K562 (cell line): Measurements from ENCODE around the gene DBNDD2. TPM values are rescaled to one million over a fixed set of nuclear protein-coding genes. Genes with fewer than 3 reads are reported as not detected.

Experiments
- CHD1 ChIP-seq: fragments of 200-600 bp; sonication (generic); IDR thresholded peaks from one replicate; pipeline ENCODE4 v1.6.1; 2012; ENCODE audit warnings: mild to moderate bottlenecking, moderate library complexity, low read length, inconsistent platforms
- EGR1 ChIP-seq: fragments of 450-650 bp; conservative IDR thresholded peaks from 2 replicates; pipeline ENCODE4 v1.6.1; 2017; ENCODE audit warnings: mild to moderate bottlenecking
- ELF1 ChIP-seq: fragments of 200-800 bp; sonication (Bioruptor generic); IDR thresholded peaks from 2 replicates; pipeline ENCODE4 v1.6.1; 2016; ENCODE audit warnings: missing genetic modification characterization, missing compliant biosample characterization
- GATAD2A ChIP-seq: fragments of 450-650 bp; IDR thresholded peaks from 2 replicates; pipeline ENCODE4 v1.6.1; 2017
- HMG20B ChIP-seq: fragments of 250-450 bp; sonication (Bioruptor Pico); IDR thresholded peaks from 2 replicates; pipeline ENCODE4 v1.5.0; 2021; ENCODE audit warnings: mild to moderate bottlenecking
- HNRNPK ChIP-seq: fragments of 200-400 bp; formaldehyde crosslinking; IDR thresholded peaks from one replicate; pipeline ENCODE4 v1.6.1; 2018; ENCODE audit warnings: mild to moderate bottlenecking, low read depth, low read length; ENCODE audit not compliant: poor library complexity, severe bottlenecking
- IRF2 ChIP-seq: sonication (generic); formaldehyde crosslinking; IDR thresholded peaks from 2 replicates; pipeline ENCODE4 v1.8.1; 2022; ENCODE audit warnings: mild to moderate bottlenecking, missing genetic modification reagents
- KLF6 ChIP-seq: fragments of 250-450 bp; sonication (Bioruptor Pico); IDR thresholded peaks from 2 replicates; pipeline ENCODE4 v1.4.0; 2020; ENCODE audit warnings: mild to moderate bottlenecking, moderate library complexity, borderline replicate concordance
- LEF1 ChIP-seq: fragments of 450-650 bp; IDR thresholded peaks from 2 replicates; pipeline ENCODE4 v1.6.1; 2016; ENCODE audit warnings: mild to moderate bottlenecking
- MAFK ChIP-seq: IDR thresholded peaks from 2 replicates; pipeline ENCODE4 v1.6.1; 2011; ENCODE audit warnings: low read length, improper control_type of control experiment
- PRPF4 ChIP-seq: fragments of 200-400 bp; formaldehyde crosslinking; IDR thresholded peaks from one replicate; pipeline ENCODE4 v1.6.1; 2017; ENCODE audit warnings: low read length, low read depth, mild to moderate bottlenecking; ENCODE audit not compliant: insufficient read depth, poor library complexity, severe bottlenecking
- RBFOX2 ChIP-seq: fragments of 200-400 bp; formaldehyde crosslinking; IDR thresholded peaks from 2 replicates; pipeline ENCODE4 v1.6.1; 2017; ENCODE audit warnings: low read depth, mild to moderate bottlenecking, low read length, moderate library complexity
- TRIM24 ChIP-seq, 2 experiments: fragments of 450-650 bp; IDR thresholded peaks; 2 replicates each; pipeline ENCODE4 v1.6.1; 2016
- ZFP1 ChIP-seq: fragments of 450-650 bp; formaldehyde crosslinking; IDR thresholded peaks from 2 replicates; pipeline ENCODE4 v1.4.0; 2020; ENCODE audit warnings: mild to moderate bottlenecking, mixed read lengths
- ZNF174 ChIP-seq: fragments of 250-450 bp; sonication (Bioruptor Pico); IDR thresholded peaks from 2 replicates; pipeline ENCODE4 v1.4.0; 2020; ENCODE audit warnings: mild to moderate bottlenecking
- ZNF311 ChIP-seq: fragments of 250-450 bp; sonication (Bioruptor Pico); IDR thresholded peaks from 2 replicates; pipeline ENCODE4 v1.4.0; 2020; ENCODE audit warnings: mild to moderate bottlenecking, moderate library complexity
- ZNF316 ChIP-seq: fragments of 450-650 bp; IDR thresholded peaks from 2 replicates; pipeline ENCODE4 v1.6.1; 2016
- ZNF717 ChIP-seq: fragments of 250-450 bp; sonication (Bioruptor Pico); IDR thresholded peaks from 2 replicates; pipeline ENCODE4 v1.5.0; 2021
- polyA plus RNA-seq, 8 experiments: library from polyadenylated mRNA; depleted of rRNA in 4 of 8; stranded (reverse) in 5 of 8; unstranded in 3 of 8; fragments of >200 nt; fragmentation: Nextera tagmentation in 2 of 8; fragmentation: Illumina TruSeq in 1 of 8; extraction: Ambion mirVana in 2 of 8; extraction: Trizol in 1 of 8; gene quantifications; 2 replicates each; pipeline versions ENCODE4 v1.2.1 to v1.2.3, GENCODE V29; 2011 to 2014; ENCODE audit warnings: inconsistent platforms in 1 of 8, missing spikeins in 1 of 8
- total RNA-seq, 7 experiments: library from RNA; depleted of rRNA in 6 of 7; stranded (reverse); fragments of >200 nt in 6 of 7; fragmentation: Illumina TruSeq in 2 of 7; extraction: Trizol in 2 of 7; gene quantifications; 2 replicates each; pipeline versions ENCODE4 v1.2.1 to v1.2.3, GENCODE V29; 2011 to 2021; ENCODE audit warnings: low replicate concordance in 1 of 7
- TF ChIP-seq, protein P1 (sequence below): fragments of 250-450 bp; sonication (Bioruptor Pico); IDR thresholded peaks from 2 replicates; pipeline ENCODE4 v1.5.0; 2021; ENCODE audit warnings: mild to moderate bottlenecking, moderate library complexity
- TF ChIP-seq, protein P2 (sequence below): fragments of 450-650 bp; IDR thresholded peaks from 2 replicates; pipeline ENCODE4 v1.6.1; 2016; ENCODE audit warnings: antibody characterized with exemption
- TF ChIP-seq, protein P3 (sequence below): sonication (generic); formaldehyde crosslinking; IDR thresholded peaks from 2 replicates; pipeline ENCODE4 v1.9.0; 2022; ENCODE audit warnings: mild to moderate bottlenecking, missing genetic modification reagents
- TF ChIP-seq, protein P4 (sequence below): IDR thresholded peaks from 2 replicates; pipeline ENCODE4 v1.6.1; 2014; ENCODE audit warnings: antibody characterized with exemption

Gene DBNDD2
- total and polyA plus RNA-seq, 9 of the 15 experiments (the other 6 are each of a cell fraction or from before 2014, with no cell fraction given): 12.8 to 64.0 (median 35.8) TPM

DNA sequence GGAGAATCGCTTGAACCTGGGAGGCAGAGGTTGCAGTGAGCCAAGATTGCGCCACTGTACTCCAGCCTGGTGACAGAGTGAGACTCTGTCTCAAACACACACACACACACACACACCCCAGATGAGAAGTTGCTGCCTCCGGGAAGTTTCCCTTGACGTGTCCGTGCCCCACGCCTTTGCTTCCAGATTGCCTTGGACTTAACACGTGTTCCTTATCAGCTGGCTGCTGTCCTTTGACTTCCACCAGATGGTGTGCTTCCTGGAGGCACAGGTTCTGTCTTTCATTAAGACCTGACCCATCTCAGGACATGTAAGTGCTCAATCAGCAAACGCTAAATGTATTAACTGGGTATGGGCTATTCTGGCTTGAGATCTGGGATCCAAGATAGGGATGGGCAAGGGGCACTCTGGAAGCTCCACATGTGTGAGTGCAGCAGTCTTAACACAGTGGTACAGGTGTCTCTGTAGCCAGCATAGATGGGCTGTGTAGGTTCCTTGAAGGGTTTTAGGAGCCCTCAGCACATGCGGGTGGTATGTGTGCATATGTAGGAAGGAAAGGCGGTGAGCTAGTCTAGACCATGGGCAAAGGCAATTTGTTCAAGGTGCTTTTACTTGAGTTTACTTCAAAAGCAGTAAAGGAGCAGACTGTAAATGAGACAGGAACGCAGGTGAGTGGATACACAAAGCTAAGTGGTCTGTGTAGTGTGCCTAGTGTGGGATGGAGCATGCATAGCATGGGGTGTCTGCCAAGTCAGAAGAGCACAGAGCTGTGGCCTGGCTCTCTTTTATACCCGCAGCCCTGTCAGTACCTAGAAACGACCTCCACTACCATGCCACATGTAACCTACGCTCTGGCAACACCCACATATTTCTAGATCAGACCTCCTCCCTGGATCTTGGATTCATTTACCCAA lies 19.4 kb downstream of the DBNDD2 start (continued):
- peak; percentile 75 for TF ChIP-seq ZNF316
- TF ChIP-seq ZNF717 (CRISPR knock-in tag): no peak
- no peak for TF ChIP-seq ZFP1 (CRISPR knock-in tag)
- no peak for TF ChIP-seq CHD1
- TF ChIP-seq KLF6: no peak
- TF ChIP-seq EGR1: no peak
- TF ChIP-seq MAFK: 0 out of 2 replicates have a peak, but pooled peaks have one; percentile 19
- TF ChIP-seq HMG20B: no peak
- TF ChIP-seq, protein P1, sequence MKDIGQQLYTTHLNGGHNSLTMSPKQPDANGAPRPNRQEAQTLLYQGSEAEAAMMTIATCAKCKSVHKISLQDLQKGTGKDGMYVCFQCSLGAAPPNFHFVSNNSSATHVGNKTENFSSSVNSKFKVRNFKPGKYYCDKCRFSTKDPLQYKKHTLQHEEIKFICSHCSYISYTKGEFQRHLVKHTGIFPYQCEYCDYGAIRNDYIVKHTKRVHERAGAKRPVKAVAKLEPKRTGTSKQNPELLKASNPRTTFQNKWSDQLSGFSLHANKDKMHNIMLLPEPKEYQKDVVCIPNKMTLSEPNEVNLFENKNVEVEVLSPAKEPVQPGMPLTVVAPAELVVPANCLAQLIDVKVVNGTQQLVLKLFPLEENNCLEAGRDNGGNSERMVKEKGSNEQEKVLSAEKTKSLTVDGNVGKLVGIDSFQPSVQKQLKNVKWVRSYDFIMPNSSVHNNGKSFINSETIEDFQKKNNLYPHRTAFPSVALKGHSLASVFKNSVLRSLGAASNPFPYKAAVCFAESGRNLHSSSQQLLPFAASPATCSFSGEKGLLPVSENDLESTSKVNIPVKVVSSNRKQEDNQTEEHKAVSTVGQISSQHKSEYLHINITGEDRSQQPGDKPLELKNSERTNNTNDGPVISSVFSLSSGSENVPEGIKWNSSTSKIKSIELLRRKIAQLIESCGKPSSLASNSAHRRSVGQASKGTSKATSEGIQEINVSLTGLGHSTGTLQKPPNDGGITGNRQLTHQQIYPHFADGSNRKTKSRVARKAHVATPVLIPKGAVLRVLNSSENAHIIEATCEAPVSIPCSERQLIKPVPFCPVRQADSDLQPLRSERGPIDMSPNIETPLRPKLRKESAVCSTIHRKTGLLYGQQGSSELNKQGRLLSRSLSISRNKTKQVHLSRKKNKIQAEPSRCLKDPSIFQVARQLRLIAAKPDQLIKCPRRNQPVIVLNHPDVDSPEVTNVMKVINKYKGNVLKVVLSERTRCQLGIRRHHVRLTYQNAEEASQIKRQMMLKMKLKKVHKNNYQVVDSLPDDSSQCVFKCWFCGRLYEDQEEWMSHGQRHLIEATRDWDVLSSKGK (CRISPR knock-in tag): no peak
- no peak for TF ChIP-seq ZNF174 (CRISPR knock-in tag)
- TF ChIP-seq ZNF311 (CRISPR knock-in tag): no peak
- no peak for TF ChIP-seq RBFOX2
- no peak for TF ChIP-seq ELF1
- TF ChIP-seq, protein P2, sequence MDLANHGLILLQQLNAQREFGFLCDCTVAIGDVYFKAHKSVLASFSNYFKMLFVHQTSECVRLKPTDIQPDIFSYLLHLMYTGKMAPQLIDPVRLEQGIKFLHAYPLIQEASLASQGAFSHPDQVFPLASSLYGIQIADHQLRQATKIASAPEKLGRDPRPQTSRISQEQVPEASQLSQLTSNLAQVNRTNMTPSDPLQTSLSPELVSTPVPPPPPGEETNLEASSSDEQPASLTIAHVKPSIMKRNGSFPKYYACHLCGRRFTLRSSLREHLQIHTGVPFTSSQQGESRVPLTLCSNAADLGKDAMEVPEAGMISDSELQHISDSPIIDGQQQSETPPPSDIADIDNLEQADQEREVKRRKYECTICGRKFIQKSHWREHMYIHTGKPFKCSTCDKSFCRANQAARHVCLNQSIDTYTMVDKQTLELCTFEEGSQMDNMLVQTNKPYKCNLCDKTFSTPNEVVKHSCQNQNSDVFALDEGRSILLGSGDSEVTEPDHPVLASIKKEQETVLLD: no peak; the same call in 1 of the 2 replicates
- TF ChIP-seq GATAD2A: no peak
- TF ChIP-seq HNRNPK: no peak
- TF ChIP-seq, protein P3, sequence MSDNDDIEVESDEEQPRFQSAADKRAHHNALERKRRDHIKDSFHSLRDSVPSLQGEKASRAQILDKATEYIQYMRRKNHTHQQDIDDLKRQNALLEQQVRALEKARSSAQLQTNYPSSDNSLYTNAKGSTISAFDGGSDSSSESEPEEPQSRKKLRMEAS (CRISPR knock-in tag): peak; percentile 95
- TF ChIP-seq PRPF4: no peak
- TF ChIP-seq, protein P4, sequence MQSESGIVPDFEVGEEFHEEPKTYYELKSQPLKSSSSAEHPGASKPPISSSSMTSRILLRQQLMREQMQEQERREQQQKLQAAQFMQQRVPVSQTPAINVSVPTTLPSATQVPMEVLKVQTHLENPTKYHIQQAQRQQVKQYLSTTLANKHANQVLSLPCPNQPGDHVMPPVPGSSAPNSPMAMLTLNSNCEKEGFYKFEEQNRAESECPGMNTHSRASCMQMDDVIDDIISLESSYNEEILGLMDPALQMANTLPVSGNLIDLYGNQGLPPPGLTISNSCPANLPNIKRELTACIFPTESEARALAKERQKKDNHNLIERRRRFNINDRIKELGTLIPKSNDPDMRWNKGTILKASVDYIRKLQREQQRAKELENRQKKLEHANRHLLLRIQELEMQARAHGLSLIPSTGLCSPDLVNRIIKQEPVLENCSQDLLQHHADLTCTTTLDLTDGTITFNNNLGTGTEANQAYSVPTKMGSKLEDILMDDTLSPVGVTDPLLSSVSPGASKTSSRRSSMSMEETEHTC: no peak
- peak; percentile 37 to 48; a peak in 3 of 4 replicates for TF ChIP-seq TRIM24 (IDR thresholded peaks at IDR 0.05)
- TF ChIP-seq LEF1: no peak
- TF ChIP-seq IRF2: no peak
